T-helper 1 cell treated with Interleukin-12 subunit alpha and Interleukin-12 subunit beta and Interleukin-4 antibody, amounts not matched to agents 30 μg/mL and 1 μg/mL, for 36 hours (primary cell): Measurements from ENCODE around the gene SKAP1.
"Not testable (repeated sequence)": the region's sequence is repeated elsewhere in the genome, so short reads cannot be mapped to it uniquely, and the experiment has no call there.

ENCODE experiments used
- H3K27ac Mint-ChIP-seq: one replicate; pipeline ENCODE4 v1.8.0; 2021; ENCODE audit warnings: mild to moderate bottlenecking, mixed read lengths
- H3K27me3 Mint-ChIP-seq: one replicate; pipeline ENCODE4 v1.8.0; 2021; ENCODE audit warnings: low read depth, mixed read lengths
- H3K36me3 Mint-ChIP-seq: one replicate; pipeline ENCODE4 v1.8.0; 2021; ENCODE audit warnings: low read depth, mixed read lengths
- H3K4me1 Mint-ChIP-seq: one replicate; pipeline ENCODE4 v1.8.0; 2021; ENCODE audit warnings: low read depth, mixed read lengths
- H3K4me3 Mint-ChIP-seq: one replicate; pipeline ENCODE4 v1.8.0; 2021; ENCODE audit warnings: mild to moderate bottlenecking, moderate library complexity, mixed read lengths
- H3K9me3 Mint-ChIP-seq: one replicate; pipeline ENCODE4 v1.8.0; 2021; ENCODE audit warnings: mixed read lengths

Gene SKAP1

DNA sequence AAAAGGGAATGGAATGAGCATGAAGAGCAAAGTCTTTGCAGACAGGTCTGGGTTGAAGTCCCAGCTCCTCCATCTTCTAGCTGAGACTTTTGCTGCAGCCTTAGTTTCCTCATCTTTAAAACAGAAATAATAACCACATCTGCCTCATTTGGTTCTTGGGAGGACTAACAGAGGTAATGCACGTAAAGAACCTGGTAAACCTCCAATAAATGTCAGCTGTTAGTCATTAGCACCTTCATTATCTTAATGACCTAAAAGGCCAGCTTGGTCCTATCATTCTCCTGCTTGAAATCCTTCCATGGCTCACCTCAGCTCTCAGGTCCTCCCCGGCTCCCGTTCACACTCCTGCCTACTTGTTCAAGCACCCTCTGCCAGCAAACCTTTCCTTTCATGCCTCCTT lies 51.8 kb downstream of the SKAP1 start:
- Mint-ChIP-seq H3K4me3 (no peak overlapping the region), H3K27ac (no peak overlapping the region), H3K36me3 (peaks cover 25% of the 10 kb centered on the region), H3K27me3 (no peaks in the 10 kb centered on the region), H3K9me3 (no peaks in the 10 kb centered on the region), H3K4me1 (peaks cover 12% of the 10 kb centered on the region)

DNA sequence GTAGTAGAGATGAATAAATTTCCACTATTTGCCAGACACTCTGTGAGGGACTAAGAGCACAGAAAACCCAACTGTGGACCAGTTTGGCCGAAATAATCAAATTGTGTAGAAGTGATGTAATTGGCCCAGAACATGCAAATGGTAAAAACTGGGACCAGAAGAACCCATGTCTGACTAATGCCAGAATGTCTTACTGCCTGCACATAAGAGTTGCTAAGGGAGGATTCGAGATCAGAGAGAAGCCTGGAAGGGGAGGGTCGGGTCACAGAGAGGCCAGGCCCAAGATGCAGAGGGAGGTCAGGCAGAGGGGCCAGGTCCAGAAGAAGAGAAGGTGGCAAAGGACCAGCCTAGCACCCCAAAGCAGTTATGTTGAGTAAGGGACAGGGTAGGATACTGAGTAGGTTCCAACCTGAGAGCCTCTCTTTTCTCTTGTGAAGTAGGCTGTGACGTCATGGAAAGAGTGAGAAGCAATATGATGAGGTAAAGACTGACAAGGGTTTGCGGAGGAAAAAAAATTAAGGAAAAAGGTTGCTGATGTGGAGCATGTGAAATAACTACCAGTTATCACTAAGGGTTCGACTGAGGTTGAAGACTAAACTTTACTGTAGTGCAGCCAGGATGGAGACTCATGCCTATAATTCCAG lies 53.2 kb downstream of the SKAP1 start:
- Mint-ChIP-seq H3K36me3 (peaks cover 22% of the 10 kb centered on the region), H3K4me3 (no peak overlapping the region), H3K27me3 (no peaks in the 10 kb centered on the region), H3K4me1 (peaks cover 15% of the 10 kb centered on the region), H3K9me3 (no peaks in the 10 kb centered on the region), H3K27ac (no peak overlapping the region)

DNA sequence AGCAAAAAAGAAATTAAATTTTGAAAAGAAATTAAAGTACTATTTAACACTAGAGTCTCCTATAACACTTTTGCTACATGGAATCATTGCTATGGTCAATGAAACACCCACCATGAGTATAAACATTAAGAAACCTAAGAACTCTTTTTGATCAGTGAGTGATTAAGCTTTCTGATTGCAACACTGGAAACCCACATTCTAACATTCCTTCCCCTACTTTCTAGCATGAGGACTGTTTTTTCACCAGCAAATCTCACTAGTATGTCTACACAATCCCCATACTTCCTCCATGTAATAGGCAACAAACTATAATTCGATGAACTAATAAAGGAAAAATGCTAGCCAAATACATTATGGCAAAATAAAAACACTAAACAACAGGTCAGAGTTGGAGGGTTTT lies 54.7 kb downstream of the SKAP1 start:
- H3K27ac Mint-ChIP-seq = no peak overlapping the region
- H3K27me3 Mint-ChIP-seq = no peaks in the 10 kb centered on the region
- H3K9me3 Mint-ChIP-seq = no peaks in the 10 kb centered on the region
- H3K4me1 Mint-ChIP-seq = peaks cover 11% of the 10 kb centered on the region
- no peak overlapping the region for H3K4me3 Mint-ChIP-seq
- H3K36me3 Mint-ChIP-seq = peaks cover 15% of the 10 kb centered on the region

DNA sequence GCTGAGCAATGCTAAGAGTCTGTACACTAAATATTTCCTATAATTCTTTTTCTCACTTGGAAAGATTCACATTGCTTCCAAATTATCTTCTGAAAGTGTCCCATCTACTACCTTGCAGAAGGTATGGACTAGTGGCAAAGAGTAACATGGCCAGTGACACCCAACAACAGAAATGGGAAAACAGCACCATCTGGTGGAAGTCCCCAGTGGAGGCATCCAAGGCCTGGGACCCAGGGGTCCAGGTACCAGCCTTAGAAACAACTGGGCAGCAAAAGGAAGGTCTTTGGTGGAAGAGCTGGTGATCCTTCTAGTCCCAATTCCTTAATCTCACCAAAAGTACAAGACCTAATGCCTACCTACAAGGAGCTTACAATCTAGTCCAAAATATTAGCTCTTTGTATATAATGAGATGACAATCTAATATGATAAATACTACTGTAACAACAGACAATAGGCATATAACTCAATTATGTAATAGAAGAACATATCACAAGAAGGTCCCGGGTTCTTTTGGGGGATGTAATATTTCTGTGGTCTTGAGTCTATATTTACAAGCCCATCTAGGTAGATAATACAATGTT lies 55.3 kb downstream of the SKAP1 start:
- H3K27me3 Mint-ChIP-seq = no peaks in the 10 kb centered on the region
- peaks cover 16% of the 10 kb centered on the region for H3K36me3 Mint-ChIP-seq
- H3K4me1 Mint-ChIP-seq = peaks cover 11% of the 10 kb centered on the region
- H3K9me3 Mint-ChIP-seq = no peaks in the 10 kb centered on the region
- H3K27ac Mint-ChIP-seq = no peak overlapping the region
- no peak overlapping the region for H3K4me3 Mint-ChIP-seq

DNA sequence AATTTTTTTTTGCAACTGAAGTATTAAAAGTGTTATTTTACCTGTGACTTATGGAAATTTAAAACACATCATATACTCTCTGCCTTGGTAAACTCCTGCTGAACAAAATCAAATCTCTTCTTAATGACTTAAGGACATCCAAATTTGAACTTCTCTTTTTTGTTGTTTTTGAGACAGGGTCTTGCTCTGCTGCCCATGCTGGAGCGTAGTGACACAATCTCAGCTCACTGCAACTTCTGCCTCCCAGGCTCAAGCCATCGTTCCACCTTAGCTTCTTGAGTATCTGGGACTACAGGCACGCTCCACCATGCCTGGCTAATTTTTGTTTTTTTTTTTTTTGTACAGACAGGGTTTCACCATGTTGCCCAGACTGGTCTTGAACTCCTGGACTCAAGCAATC lies 56.1 kb downstream of the SKAP1 start:
- Mint-ChIP-seq H3K9me3 (no peaks in the 10 kb centered on the region), H3K27ac (no peak overlapping the region), H3K4me1 (peaks cover 11% of the 10 kb centered on the region), H3K36me3 (peaks cover 16% of the 10 kb centered on the region), H3K4me3 (no peak overlapping the region), H3K27me3 (no peaks in the 10 kb centered on the region)

DNA sequence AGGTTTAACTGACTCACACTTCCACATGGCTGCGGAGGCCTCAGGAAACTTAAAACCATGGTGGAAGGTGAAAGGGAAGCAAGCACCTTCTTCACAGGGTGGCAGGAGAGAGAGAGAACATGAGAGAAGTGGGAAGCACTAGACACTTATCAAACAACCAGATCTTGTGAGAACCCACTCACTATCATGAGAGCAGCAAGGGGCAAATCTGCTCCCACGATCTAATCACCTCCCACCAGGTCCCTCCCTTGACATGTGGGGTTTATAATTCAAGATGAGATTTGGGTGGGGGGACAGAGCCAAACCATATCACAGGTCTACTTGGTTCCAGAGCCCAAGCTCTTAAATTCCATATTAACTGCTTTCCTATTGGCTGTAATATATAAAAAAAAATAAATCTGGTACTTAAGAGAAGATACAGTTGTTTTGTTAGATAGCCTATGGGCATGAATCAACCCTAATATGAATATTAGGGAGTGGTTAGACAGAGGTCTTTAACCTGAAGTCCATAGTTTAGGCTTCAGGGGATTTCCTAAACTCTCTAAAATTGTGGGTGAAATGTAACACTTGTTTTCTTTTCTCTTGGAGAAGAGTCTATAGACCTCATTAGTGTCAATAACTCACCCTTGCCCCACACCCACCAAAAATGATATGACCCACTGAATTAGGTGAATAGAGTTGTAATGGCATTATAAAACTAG lies 56.7 kb downstream of the SKAP1 start:
- Mint-ChIP-seq H3K4me1 (peaks cover 12% of the 10 kb centered on the region), H3K27ac (no peak overlapping the region), H3K27me3 (no peaks in the 10 kb centered on the region), H3K36me3 (peaks cover 18% of the 10 kb centered on the region), H3K4me3 (no peak overlapping the region), H3K9me3 (no peaks in the 10 kb centered on the region)

DNA sequence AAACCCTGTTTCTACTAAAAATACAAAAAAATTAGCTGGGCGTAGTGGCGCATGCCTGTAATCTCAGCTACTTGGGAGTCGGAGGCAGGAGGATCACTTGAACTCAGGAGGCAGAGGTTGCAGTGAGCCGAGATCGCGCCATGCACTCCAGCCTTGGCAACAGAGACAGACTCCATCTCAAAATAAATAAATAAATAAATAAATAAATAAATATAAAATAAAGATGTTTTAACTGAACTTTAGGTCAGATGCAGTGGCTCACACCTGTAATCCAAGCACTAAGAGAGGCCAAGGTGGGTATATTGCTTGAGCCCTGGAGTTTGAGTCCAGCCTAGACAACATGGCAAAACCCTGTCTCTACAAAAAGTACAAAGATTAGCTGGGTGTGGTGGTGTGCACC lies 61.0 kb downstream of the SKAP1 start:
- not testable (repeated sequence) for H3K4me3 Mint-ChIP-seq, H3K27ac Mint-ChIP-seq, H3K9me3 Mint-ChIP-seq, H3K27me3 Mint-ChIP-seq
- H3K36me3 Mint-ChIP-seq = peaks cover 25% of the 10 kb centered on the region
- H3K4me1 Mint-ChIP-seq = peaks cover 15% of the 10 kb centered on the region

DNA sequence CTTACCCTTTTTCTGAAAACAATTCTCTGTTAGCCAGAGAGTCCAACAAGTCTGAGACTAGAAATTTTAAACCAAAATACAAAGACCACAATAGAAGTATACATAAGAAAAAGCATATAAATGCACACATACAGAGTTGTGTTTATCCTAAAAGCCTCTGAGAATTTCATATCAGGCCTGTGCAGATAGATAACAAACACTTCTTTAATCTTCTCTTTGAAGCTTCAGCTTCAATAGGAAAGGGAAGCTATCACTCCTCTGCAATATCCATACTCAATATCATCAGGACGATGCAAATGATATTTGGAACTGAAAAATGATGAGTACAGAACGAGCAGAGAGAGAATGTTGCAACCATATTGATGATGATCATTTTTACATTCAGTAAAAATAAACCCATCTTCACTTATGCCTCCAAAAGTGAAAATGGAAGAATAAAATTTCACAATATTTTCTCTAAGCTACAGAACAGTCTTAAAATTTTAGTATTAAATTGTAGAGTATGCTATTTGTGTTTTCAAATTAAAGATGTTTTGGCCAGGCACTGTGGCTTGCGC lies 61.6 kb downstream of the SKAP1 start:
- peaks cover 13% of the 10 kb centered on the region for H3K4me1 Mint-ChIP-seq
- no peaks in the 10 kb centered on the region for H3K27me3 Mint-ChIP-seq
- no peaks in the 10 kb centered on the region for H3K9me3 Mint-ChIP-seq
- peaks cover 20% of the 10 kb centered on the region for H3K36me3 Mint-ChIP-seq
- no peak overlapping the region for H3K27ac Mint-ChIP-seq
- H3K4me3 Mint-ChIP-seq = no peak overlapping the region

DNA sequence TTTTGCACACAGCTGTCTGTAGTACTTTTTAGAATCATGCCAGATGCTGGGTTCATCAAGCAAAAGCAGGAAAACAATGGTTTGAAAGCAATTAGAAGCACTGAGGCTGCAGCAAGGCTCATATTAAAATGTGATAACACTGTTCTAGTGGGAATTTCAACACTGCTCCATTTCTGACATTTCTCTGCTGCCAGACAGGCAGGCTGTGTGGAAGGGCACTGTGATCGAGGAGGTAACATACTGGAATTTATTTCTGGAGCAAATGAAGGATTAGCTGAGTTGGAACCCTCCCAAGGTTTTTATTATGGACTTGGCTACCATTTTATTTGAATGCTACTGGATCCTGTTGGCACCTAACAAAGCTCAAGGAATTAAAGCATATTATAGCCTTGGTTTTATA lies 66.9 kb downstream of the SKAP1 start:
- H3K36me3 Mint-ChIP-seq = peaks cover 20% of the 10 kb centered on the region

DNA sequence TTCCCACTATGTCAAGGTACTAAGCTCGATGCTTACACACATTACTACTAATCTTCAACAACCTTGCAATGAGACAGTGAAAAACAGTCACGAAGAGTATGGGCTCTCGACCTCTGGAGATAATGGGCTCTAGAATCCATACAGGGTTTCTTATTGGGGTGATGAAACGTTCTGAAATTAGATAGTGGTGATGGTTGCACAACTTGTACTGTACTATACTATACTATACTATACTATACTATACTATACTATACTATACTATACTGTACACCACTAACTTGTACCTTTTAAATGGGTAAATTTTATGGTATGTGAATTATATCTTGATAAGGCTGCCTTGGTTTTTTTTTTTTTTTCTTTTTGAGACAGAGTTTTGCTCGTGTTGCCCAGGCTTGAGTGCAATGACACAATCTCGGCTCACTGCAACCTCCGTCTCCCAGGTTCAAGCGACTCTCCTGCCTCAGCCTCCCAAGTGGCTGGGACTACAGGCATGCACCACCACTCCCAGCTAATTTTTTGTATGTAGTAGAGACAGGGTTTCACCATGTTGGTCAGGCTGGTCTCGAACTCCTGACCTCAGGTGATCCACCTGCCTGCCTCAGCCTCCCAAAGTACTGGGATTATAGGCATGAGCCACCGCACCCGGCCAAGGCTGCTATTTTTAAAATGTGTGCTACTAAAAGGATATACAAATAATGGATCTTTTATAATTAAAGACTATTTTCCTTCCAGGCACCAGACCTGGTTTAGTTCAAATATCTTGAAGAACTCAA lies 69.0 kb downstream of the SKAP1 start:
- not testable (repeated sequence) for H3K4me1 Mint-ChIP-seq, H3K9me3 Mint-ChIP-seq, H3K27ac Mint-ChIP-seq, H3K27me3 Mint-ChIP-seq, H3K4me3 Mint-ChIP-seq
- H3K36me3 Mint-ChIP-seq = peaks cover 14% of the 10 kb centered on the region

More for the DNA sequence above, 66.9 kb downstream of the SKAP1 start:
- no peaks in the 10 kb centered on the region for H3K27me3 Mint-ChIP-seq
- H3K4me1 Mint-ChIP-seq = peaks cover 8% of the 10 kb centered on the region
- no peak overlapping the region for H3K27ac Mint-ChIP-seq
- no peaks in the 10 kb centered on the region for H3K9me3 Mint-ChIP-seq
- H3K4me3 Mint-ChIP-seq = no peak overlapping the region

DNA sequence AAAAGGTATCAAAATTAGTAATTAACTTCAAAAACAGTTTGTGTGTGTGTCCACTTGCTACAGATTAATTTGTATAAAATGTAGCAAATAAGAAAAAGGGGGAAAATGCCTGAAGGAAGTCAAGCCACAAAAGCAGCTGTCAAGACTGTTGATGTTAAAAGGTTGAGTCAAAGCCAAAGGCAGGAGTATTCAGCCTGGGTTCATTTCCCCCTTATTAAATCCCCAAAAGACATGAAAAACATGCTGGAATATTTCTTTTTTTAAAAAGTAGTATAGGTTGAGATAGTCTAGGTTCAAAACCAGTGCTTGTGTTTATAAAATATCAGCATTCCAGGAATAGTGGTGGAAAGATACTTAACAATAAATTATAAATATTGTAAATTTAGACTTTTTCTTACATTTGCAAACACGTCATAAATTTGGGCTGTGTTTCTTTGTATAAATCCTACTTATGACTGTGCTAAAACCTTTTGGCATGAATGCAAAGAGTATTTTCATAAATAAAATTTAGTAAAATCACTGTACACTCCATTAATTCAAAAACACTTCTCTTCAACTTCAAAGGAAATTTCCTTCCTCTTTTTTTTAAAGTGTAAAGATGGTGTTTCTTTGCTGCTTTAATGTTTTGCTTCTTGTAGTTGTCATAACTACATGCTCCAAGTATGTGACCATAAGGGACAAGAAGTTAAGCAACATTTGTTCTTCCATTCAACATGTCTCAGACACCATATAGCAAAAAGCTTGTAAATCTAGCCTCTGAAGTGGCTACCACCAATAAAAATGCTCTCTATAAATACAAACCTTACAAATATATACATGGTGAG lies 72.0 kb downstream of the SKAP1 start:
- Mint-ChIP-seq H3K9me3 (no peaks in the 10 kb centered on the region), H3K27me3 (no peaks in the 10 kb centered on the region), H3K4me1 (no peaks in the 10 kb centered on the region), H3K27ac (no peak overlapping the region), H3K36me3 (peaks cover 5% of the 10 kb centered on the region), H3K4me3 (no peak overlapping the region)

DNA sequence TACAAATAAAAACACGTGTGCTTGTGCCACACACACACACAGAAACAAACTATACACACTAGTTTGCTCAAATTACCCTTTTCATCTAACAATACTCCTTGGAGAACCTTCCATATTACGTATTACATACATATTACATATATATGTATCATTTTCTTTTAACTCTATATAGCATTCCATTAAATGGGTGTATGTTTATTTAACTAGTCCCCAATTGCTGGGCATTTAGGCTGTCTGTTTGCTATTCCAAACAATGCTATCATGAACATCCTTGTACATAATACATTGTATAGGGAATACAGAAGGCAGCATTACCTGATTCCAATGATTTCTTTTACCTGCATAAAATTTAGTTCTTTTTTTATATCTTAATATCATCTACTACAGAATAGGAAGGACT lies 73.1 kb downstream of the SKAP1 start:
- H3K4me1 Mint-ChIP-seq = peaks cover 4% of the 10 kb centered on the region
- no peak overlapping the region for H3K4me3 Mint-ChIP-seq
- peaks cover 5% of the 10 kb centered on the region for H3K36me3 Mint-ChIP-seq
- no peak overlapping the region for H3K27ac Mint-ChIP-seq
- H3K9me3 Mint-ChIP-seq = no peaks in the 10 kb centered on the region
- no peaks in the 10 kb centered on the region for H3K27me3 Mint-ChIP-seq

DNA sequence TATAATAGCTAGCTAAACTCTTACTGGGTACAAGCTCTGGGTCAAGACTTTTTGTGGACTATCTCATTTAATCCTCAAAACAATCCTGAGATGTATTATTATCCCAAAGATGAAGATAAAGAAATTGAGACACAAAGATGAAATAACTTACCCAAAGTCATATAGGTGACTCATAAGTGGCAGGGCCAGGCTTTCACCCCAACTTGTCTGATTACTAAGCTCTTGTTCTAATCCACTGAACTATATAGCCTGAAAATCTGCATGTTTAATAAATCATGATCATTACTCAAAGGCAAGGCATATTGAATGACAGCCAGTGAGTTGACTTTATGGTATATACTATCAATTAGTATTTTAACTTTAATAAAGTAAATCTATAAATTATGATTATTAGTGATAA lies 77.4 kb downstream of the SKAP1 start:
- Mint-ChIP-seq H3K9me3 (no peaks in the 10 kb centered on the region), H3K36me3 (peaks cover 2% of the 10 kb centered on the region), H3K27ac (no peak overlapping the region), H3K27me3 (no peaks in the 10 kb centered on the region), H3K4me1 (peaks cover 4% of the 10 kb centered on the region), H3K4me3 (no peak overlapping the region)

DNA sequence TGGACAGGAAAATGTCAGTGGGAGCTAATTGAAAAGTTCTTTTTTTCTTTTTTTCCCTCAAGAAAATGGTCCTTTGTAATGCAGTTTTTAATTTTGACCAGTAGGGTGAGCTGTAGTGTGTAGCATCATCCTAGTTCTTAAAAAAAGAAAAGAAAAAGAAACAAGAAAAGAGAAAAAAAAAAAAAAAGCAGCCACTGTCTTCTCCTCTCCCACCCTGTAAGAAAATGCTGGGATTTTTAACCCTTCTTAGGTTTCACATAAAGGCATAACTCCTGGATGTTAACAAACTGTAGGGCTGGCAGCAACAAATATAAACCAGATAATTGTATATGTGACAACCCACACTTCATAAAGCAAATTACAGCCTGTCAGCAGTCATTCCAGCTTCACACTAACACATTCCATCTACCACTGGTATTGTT lies 78.1 kb downstream of the SKAP1 start:
- Mint-ChIP-seq H3K27ac (no peak overlapping the region), H3K9me3 (no peaks in the 10 kb centered on the region)

More for the DNA sequence above, 78.1 kb downstream of the SKAP1 start:
- no peaks in the 10 kb centered on the region for H3K27me3 Mint-ChIP-seq
- H3K4me3 Mint-ChIP-seq = no peak overlapping the region
- peaks cover 2% of the 10 kb centered on the region for H3K36me3 Mint-ChIP-seq
- H3K4me1 Mint-ChIP-seq = peaks cover 4% of the 10 kb centered on the region
